GM10266 (cell line): Measurements from ENCODE around the gene SP100.
"Not testable (repeated sequence)": the region's sequence is repeated elsewhere in the genome, so short reads cannot be mapped to it uniquely, and the experiment has no call there.

ENCODE experiments used
- DNase-seq: peaks from one replicate; pipeline ENCODE4 v3.0.0; 2012; ENCODE audit errors: extremely low spot score
- TF ChIP-seq, protein P1 (sequence below): IDR thresholded peaks from 2 replicates; pipeline ENCODE4 v1.5.1; 2012; ENCODE audit warnings: mild to moderate bottlenecking, low read depth; ENCODE audit not compliant: control insufficient read depth, insufficient read depth; ENCODE audit errors: missing control alignments

SP100 gene

DNA sequence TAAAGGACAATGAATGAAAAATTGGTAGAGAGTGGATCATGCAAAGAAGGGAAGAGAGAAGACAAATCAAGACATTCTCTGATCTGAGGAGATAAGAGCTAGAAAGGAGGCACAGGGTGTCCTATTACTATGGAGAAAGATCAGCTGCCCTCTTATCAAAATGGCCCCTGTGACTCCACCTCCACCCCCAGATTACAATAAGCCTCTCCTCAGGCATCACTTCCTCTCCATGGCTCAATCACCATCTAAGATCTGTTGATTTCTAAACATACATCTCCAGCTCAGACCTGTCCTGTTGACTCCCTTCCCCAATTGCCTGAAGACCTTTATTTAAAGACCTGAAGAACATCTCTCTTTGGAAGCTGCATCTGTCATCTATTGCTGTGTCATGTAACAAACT lies 43.2 kb downstream of the SP100 start:
- TF ChIP-seq, protein P1, sequence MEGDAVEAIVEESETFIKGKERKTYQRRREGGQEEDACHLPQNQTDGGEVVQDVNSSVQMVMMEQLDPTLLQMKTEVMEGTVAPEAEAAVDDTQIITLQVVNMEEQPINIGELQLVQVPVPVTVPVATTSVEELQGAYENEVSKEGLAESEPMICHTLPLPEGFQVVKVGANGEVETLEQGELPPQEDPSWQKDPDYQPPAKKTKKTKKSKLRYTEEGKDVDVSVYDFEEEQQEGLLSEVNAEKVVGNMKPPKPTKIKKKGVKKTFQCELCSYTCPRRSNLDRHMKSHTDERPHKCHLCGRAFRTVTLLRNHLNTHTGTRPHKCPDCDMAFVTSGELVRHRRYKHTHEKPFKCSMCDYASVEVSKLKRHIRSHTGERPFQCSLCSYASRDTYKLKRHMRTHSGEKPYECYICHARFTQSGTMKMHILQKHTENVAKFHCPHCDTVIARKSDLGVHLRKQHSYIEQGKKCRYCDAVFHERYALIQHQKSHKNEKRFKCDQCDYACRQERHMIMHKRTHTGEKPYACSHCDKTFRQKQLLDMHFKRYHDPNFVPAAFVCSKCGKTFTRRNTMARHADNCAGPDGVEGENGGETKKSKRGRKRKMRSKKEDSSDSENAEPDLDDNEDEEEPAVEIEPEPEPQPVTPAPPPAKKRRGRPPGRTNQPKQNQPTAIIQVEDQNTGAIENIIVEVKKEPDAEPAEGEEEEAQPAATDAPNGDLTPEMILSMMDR: no peak
- DNase-seq: no peak

GRCh38 chr2:230471074-230471473 lies 55.1 kb downstream of the SP100 start:
- TF ChIP-seq, protein P1: no peak
- DNase-seq: peak; percentile 14

- DNase-seq: no peak
- TF ChIP-seq, protein P1: no peak
These were observed 56.6 kb downstream of the SP100 start for GRCh38 chr2:230472621-230473018.

DNA sequence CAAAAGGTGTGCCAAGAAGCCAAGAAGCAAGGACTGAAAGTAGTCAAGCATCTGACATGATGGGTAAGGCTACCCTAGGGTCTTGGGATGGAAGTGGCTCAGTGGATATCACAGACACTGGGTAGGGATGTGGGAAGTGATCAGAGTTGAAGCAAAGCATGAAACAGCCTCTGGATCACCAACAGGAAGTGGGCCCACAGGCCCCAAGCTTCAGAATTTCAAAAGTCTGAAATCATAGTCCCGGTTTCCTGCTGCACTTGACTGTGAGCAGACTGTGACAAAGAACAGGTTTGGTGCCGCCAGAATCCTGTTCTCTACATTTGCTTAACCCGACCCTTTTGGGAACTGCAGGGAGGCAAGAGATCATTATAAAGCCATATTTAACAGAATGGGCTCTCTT lies 57.4 kb downstream of the SP100 start:
- no peak for DNase-seq
- TF ChIP-seq, protein P1: no peak

- DNase-seq: no peak
- TF ChIP-seq, protein P1: no peak
These were observed 59.1 kb downstream of the SP100 start for GRCh38 chr2:230475143-230475542.

- no peak for DNase-seq
- TF ChIP-seq, protein P1: no peak
These were observed 69.9 kb downstream of the SP100 start for GRCh38 chr2:230485801-230486341.

- DNase-seq: not testable (repeated sequence)
These were observed 75.2 kb downstream of the SP100 start for GRCh38 chr2:230491219-230491618.

- TF ChIP-seq, protein P1: no peak
These were observed 76.1 kb downstream of the SP100 start for GRCh38 chr2:230492107-230492506.

More at GRCh38 chr2:230492107-230492506, 76.1 kb downstream of the SP100 start:
- no peak for DNase-seq
